Suprapubic skin (tissue), 3 donors: Measurements from ENCODE around the gene TULP3.

Source experiments
- CTCF ChIP-seq, 2 donors: fragments of 200-600 bp in 1 of 2; fragments of 450-650 bp in 1 of 2; sonication (generic) in 1 of 2; IDR thresholded peaks; one replicate each; pipeline ENCODE4 v1.5.1; 2016 to 2019; ENCODE audit warnings: antibody characterized with exemption in 2 of 2, mild to moderate bottlenecking in 1 of 2, moderate library complexity in 1 of 2
- EP300 ChIP-seq: sonication (generic); formaldehyde crosslinking; IDR thresholded peaks from one replicate; pipeline ENCODE4 v1.6.1; 2017; ENCODE audit warnings: antibody characterized with exemption

- TF ChIP-seq EP300 = no peak
- no peak for TF ChIP-seq CTCF (IDR thresholded peaks at IDR 0.05)
These were observed 38.8 kb upstream of the TULP3 start for GRCh38 chr12:2851931-2852330.
